Measurements from ENCODE around the gene IFT122.
"Not testable (repeated sequence)": the region's sequence is repeated elsewhere in the genome, so short reads cannot be mapped to it uniquely, and the experiment has no call there.

The IFT122 gene

DNA sequence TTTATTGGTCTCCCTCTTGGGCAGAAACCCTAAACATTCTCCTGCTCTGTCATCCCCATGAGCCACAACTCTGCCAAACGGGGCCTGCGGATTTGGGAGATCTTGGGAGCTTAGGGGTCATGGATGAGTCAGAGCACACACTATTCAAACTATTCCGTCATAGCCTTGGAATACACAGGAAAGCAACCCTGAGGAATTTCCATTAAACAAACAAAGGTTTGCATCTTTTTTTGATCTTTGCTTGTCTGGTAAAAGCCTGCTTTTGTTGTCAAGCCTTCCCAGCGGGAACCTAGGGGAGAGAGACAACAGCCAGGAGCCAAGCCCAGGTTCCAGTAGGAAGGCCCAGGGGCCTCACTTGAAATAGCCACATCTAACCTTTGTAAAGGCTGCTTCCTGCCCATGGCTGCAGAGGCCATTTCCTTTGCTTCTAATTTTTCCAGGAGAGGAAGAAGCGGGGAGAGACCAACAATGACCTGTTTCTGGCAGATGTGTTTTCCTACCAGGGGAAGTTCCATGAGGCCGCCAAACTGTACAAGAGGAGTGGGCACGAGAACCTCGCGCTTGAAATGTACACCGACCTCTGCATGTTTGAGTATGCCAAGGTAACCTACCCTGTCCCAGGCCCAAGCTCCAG, 55.1 kb downstream of the IFT122 start:
- DNase-seq (ENCODE audit: low spot score), result not testable (repeated sequence)

DNA sequence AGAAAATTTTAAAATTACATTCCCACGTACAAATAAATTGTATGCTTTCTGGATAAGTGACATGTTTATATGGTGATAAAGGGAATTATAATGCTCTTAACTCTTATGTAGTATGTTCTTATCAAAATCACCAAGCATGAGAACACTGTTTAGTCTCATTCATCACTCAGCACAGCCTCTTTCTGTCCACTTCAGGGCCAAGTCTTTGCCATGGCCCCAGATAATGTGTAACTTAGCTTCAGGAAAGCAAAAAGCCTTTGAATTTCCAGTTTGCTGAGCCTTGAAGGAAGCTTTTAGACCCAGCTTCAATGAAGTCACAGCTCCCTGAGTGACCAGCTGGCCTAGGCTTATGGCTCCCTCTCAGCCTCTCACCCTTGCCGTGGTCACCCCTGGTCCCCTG, 57.9 kb downstream of the IFT122 start:
- not testable (repeated sequence) for DNase-seq (ENCODE audit: low spot score)

DNA sequence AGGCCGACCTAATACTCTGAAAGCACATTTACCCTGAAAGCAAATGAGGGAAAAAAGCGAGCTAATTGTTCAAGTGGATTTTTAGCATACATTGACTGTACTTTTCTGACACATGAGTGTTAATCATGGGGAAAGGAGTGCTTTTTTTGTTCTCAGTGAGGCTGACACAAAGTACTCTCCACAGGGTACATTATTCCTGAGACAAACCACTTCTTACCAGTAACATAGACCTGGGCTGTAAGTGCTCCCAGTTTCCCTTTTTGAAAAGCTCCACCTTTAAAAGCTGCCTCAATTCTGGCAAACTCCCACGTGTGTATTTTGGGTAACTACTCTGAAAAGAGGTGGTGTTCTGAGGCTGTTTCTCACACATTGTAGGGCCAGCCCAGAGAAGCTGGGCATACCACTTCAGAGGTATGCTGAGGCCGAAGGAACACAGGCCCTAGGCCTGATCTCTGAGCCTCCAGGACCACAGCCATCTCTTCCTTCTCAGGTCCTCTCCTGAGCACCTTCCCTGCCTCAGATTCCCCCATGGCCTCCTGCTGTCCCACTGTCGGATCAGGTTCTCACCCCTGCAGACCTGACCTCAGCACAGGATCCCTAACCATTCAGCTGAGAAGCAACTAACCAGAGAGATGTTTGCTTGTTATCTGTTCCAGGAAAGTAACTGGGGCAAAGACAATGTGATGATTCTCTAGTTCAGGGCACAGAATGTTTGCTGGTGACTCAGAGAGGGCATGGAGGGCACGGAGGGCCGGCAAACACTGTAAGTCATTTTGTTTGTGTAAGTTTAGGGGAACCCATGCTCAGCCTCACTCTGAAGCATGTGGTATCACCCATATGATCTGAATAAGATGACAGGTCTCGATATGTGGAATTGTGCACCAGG, 58.8 kb downstream of the IFT122 start:
- not testable (repeated sequence) for DNase-seq (ENCODE audit: low spot score)

DNA sequence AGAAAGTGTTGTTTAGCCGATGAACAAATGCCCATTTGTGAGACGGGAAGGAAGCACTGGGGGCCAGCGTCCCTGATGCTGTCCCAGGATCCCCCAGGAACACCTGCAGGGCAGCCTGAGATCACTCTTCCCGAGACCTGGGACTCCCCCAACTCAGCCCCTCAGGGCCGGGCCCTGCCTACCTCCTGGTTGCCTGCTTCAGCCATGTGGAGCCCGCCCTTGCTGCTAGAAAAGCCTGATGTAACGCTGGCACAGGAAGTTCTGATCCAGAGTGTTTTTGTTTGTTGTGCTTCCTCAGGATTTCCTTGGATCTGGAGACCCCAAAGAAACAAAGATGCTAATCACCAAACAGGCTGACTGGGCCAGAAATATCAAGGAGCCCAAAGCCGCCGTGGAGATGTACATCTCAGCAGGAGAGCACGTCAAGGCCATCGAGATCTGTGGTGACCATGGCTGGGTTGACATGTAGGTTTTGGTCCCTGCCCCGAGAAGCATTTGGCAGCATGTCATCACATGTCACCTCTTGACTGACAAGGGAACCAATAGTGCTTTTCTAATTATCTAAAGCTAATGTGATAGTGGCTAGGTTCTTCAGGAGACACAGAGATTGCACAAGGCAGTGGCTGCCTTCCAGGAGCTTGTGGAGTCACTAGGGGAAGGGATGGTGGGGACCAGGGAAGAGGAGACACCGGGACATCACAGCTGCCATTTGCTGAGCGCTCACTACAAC, 59.7 kb downstream of the IFT122 start:
- not testable (repeated sequence) for DNase-seq (ENCODE audit: low spot score)

GRCh38 chr3:129500334-129500658, 60.3 kb downstream of the IFT122 start:
- DNase-seq (ENCODE audit: low spot score), result no peak

GRCh38 chr3:129501630-129502029, 61.6 kb downstream of the IFT122 start:
- no peak for DNase-seq (ENCODE audit: low spot score)

DNA sequence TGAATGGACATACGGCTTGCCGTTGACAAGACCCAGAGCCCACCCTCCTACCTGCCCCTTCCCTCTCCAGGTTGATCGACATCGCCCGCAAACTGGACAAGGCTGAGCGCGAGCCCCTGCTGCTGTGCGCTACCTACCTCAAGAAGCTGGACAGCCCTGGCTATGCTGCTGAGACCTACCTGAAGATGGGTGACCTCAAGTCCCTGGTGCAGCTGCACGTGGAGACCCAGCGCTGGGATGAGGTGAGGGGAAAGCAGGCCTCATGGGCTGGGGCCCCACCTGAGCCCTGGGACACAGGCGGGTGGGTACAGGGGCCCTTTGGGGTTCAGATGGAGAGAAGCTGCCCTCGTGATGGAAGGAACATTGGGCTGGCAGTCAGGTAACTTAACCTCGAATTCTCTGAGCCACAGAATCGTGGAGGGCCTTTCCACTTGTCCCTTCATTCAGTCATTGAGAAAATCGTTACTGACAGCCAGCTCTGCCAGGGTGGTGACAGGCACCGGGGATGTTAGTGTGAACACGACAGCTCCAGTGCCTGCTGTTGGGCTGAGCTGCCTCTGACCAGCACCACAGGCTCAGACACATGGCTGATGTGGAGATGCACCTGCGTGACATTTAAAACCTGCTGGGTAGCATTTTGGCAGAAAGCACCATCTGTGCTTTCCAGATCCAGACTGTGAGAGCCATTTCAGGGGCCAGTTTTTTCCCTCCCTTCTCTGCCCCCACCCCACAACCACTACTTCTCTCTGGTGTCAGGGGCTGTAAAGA, 62.8 kb downstream of the IFT122 start:
- DNase-seq (ENCODE audit: low spot score), result no peak

- DNase-seq (ENCODE audit: low spot score), result peak; percentile 7
These were observed 63.7 kb downstream of the IFT122 start for GRCh38 chr3:129503471-129504291.

GRCh38 chr3:129504471-129505100, 64.6 kb downstream of the IFT122 start:
- no peak for DNase-seq (ENCODE audit: low spot score)

- DNase-seq (ENCODE audit: low spot score), result no peak
These were observed 65.3 kb downstream of the IFT122 start for GRCh38 chr3:129505341-129505740.

- no peak for DNase-seq (ENCODE audit: low spot score)
These were observed 66.3 kb downstream of the IFT122 start for GRCh38 chr3:129506231-129506742.

DNA sequence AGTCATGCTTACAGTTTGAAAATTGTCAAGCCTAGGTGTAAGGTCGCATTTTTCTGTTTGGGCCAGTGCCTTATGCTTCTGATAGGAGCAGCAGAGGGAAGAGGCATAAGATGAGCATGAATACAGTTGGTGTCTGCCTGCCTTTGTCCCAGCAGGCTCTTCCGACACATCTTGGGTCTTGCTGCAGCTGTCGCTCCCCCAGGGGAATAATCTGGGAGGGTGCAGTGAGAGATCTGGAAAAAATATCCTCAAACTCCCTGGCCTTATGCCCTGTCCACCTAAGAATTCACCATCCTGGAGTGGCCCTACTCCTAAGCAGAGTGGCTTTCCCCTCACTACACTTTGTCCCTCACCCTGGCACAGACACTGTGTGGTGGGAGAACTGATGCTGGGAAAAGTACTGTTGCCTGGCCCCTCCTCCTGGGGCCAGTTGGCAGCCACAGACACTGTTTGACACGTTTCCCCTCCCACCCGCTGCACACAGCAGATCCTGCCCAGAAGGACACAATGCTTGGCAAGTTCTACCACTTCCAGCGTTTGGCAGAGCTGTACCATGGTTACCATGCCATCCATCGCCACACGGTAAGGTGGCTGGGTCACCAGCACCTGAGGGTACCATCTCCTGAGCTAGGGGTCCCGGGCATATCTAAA, 67.3 kb downstream of the IFT122 start:
- no peak for DNase-seq (ENCODE audit: low spot score)

DNA sequence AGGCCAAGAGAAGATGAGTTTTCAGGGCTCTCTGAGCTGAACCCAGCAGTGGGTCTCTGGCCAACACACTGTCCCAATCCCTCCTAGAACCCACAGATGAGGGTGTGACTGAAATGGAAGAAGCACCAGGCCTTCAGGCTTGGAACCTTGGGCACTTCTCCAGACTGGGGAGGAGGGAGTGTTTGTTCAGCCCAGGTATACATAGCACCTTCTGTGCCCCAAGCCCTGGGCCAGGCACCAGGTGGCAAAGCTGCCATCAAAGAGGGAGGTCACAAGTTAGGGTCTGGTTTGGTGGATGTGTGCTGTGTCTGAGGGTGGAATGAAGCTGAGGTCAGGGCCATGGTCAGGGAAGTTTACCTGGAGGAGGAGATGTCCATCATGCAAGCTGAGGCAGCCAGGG, 72.6 kb downstream of the IFT122 start:
- no peak for DNase-seq (ENCODE audit: low spot score)

GRCh38 chr3:129513705-129514104, 73.7 kb downstream of the IFT122 start:
- no peak for DNase-seq (ENCODE audit: low spot score)

- no peak for DNase-seq (ENCODE audit: low spot score)
These were observed 74.1 kb downstream of the IFT122 start for GRCh38 chr3:129514110-129514509.

GRCh38 chr3:129514563-129514962, 74.5 kb downstream of the IFT122 start:
- no peak for DNase-seq (ENCODE audit: low spot score)

GRCh38 chr3:129515108-129515820, 75.2 kb downstream of the IFT122 start:
- not testable (repeated sequence) for DNase-seq (ENCODE audit: low spot score)

GRCh38 chr3:129515821-129516432, 75.9 kb downstream of the IFT122 start:
- not testable (repeated sequence) for DNase-seq (ENCODE audit: low spot score)

GRCh38 chr3:129517516-129517915, 77.5 kb downstream of the IFT122 start:
- no peak for DNase-seq (ENCODE audit: low spot score)

Measured in RKO (cell line).